ENCODE results near the gene ALG9. TPM values are rescaled to one million over a fixed set of nuclear protein-coding genes. Genes with fewer than 3 reads are reported as not detected.

ALG9 gene
- total RNA-seq, 1 experiment from 2014 or later: 28.8 TPM

DNA sequence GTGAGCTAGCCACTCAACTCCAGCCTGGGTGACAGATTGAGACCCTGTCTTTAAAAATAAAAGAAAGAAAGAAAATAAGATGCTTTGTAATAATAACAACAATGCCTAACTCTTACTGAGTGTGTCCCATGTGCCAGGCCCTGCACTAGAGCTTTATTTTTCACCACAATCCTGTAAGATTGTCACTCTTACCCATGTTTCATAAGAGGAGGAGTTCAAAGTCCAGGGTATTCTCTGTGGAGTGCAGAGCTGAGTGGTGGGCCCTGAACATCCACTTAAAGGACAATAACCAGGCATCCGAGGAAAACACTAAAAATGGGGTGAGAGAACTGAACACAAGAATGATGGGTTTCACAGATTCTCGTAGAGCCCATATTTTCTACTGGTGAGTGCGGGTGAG, 46.4 kb upstream of the ALG9 start:
- Mint-ChIP-seq H3K9me3 (ENCODE audit: unreplicated experiment) (no peaks in the 10 kb centered on the region), H3K4me3 (ENCODE audit: unreplicated experiment) (no peak overlapping the region), H3K4me1 (ENCODE audit: insufficient read depth, unreplicated experiment) (peaks cover 12% of the 10 kb centered on the region), H3K36me3 (ENCODE audit: insufficient read depth, unreplicated experiment) (peaks cover 4% of the 10 kb centered on the region), H3K27ac (ENCODE audit: low read depth, unreplicated experiment) (no peak overlapping the region), H3K27me3 (ENCODE audit: insufficient read depth, unreplicated experiment) (no peaks in the 10 kb centered on the region)
- DNase-seq (ENCODE audit: unreplicated experiment): no peak
- ChIA-PET POLR2A (interaction anchor here (0.6 to 2.1 kb wide), 5 partner anchors 9 to 60 kb away, joined by 3 to 17 read pairs (median 7); partner anchors contain the start of genes ALG9 and CFAP68), CTCF (no interaction called here)
- no TSS peak for BruUV-seq (replicated peaks)
- intact Hi-C loops (cut with micrococcal nuclease): loop anchor here (2.0 kb wide), 1 partner anchor 39 kb away; the partner anchor contains the start of genes CFAP68 and FDXACB1
- TF ChIP-seq, protein P1, sequence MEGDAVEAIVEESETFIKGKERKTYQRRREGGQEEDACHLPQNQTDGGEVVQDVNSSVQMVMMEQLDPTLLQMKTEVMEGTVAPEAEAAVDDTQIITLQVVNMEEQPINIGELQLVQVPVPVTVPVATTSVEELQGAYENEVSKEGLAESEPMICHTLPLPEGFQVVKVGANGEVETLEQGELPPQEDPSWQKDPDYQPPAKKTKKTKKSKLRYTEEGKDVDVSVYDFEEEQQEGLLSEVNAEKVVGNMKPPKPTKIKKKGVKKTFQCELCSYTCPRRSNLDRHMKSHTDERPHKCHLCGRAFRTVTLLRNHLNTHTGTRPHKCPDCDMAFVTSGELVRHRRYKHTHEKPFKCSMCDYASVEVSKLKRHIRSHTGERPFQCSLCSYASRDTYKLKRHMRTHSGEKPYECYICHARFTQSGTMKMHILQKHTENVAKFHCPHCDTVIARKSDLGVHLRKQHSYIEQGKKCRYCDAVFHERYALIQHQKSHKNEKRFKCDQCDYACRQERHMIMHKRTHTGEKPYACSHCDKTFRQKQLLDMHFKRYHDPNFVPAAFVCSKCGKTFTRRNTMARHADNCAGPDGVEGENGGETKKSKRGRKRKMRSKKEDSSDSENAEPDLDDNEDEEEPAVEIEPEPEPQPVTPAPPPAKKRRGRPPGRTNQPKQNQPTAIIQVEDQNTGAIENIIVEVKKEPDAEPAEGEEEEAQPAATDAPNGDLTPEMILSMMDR (IDR thresholded peaks at IDR 0.05; ENCODE audit: unreplicated experiment): no peak

DNA sequence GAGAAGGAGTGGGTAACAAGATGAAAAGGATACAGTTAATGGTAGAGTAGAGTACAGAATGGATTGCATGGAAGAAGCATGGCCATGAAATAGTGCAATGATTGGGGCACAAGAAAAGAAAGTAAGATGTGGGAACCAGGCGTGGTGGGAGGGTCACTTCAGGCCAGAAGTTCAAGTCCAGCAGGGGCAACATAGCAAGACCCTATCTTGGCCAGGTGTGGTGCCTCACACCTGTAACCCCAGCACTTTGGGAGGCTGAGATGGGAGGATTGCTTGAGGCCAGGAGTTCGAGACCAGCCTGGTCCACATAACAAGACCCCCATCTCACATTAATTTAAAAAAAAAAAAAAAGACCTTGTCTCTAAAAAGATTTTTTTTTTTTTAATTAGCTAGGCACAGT, 45.9 kb upstream of the ALG9 start:
- CTCF ChIA-PET: no interaction called here
- Mint-ChIP-seq H3K9me3 (ENCODE audit: unreplicated experiment) (no peaks in the 10 kb centered on the region), H3K4me3 (ENCODE audit: unreplicated experiment) (no peak overlapping the region), H3K27ac (ENCODE audit: low read depth, unreplicated experiment) (no peak overlapping the region), H3K36me3 (ENCODE audit: insufficient read depth, unreplicated experiment) (peaks cover 4% of the 10 kb centered on the region), H3K27me3 (ENCODE audit: insufficient read depth, unreplicated experiment) (no peaks in the 10 kb centered on the region), H3K4me1 (ENCODE audit: insufficient read depth, unreplicated experiment) (peaks cover 11% of the 10 kb centered on the region)
- BruUV-seq (replicated peaks): no TSS peak
- intact Hi-C loops (cut with micrococcal nuclease): no loop called here
- TF ChIP-seq, protein P1 (IDR thresholded peaks at IDR 0.05; ENCODE audit: unreplicated experiment): no peak
- POLR2A ChIA-PET: interaction anchor here (0.6 to 2.1 kb wide), 3 partner anchors 9 to 46 kb away, joined by 3 to 17 read pairs (median 3); partner anchors contain the start of gene ALG9
- no peak for DNase-seq (ENCODE audit: unreplicated experiment)

DNA sequence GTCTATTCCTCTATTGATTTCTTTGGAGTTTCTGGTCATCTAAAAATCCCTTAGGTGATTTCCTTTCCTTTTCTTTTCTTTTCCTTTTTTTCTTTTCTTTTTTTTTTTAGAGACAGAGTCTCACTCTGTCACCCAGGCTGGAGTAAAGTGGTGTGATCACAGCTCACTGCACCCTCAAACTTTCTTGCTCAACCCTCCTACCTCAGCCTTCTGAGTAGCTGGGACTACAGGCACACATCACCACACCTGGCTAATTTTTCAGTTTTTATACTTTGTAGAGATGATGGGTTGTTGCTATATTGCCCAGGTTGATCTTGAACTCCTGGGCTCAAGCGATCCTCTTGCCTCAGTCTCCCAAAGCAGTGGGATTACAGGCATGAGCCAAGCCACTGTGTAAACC, 45.4 kb upstream of the ALG9 start:
- ChIA-PET POLR2A (interaction anchor here (1.1 kb wide), 1 partner anchor 45 kb away, joined by 3 read pairs; the partner anchor contains the start of gene ALG9), CTCF (no interaction called here)
- H3K27me3 Mint-ChIP-seq (ENCODE audit: insufficient read depth, unreplicated experiment): no peaks in the 10 kb centered on the region
- no peak overlapping the region for H3K4me3 Mint-ChIP-seq (ENCODE audit: unreplicated experiment)
- no TSS peak for BruUV-seq (replicated peaks)
- H3K36me3 Mint-ChIP-seq (ENCODE audit: insufficient read depth, unreplicated experiment): peaks cover 4% of the 10 kb centered on the region
- no peaks in the 10 kb centered on the region for H3K9me3 Mint-ChIP-seq (ENCODE audit: unreplicated experiment)
- peaks cover 17% of the 10 kb centered on the region for H3K4me1 Mint-ChIP-seq (ENCODE audit: insufficient read depth, unreplicated experiment)
- TF ChIP-seq, protein P1 (IDR thresholded peaks at IDR 0.05; ENCODE audit: unreplicated experiment): no peak
- no peak overlapping the region for H3K27ac Mint-ChIP-seq (ENCODE audit: low read depth, unreplicated experiment)
- intact Hi-C loops (cut with micrococcal nuclease): no loop called here
- DNase-seq (ENCODE audit: unreplicated experiment): no peak

DNA sequence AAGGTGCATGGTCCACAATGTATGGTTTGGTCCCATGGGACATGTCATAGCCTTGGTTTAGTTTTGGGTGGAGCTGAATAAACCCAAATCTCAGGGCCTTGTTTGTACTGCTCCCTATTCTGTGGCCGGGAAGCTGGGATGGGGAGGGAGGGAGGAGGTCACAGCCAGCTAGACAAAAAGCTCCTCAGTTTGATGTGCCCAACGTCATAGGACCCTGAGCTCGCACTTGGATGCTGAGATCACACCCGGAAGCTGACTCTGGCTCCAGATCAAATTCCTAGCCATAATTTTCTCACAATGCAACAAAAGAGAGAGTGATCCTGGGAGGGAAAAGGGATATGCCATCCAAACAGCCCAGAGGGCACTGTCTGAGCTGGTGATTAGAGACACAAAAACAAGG, 42.6 kb upstream of the ALG9 start:
- TF ChIP-seq, protein P1 (IDR thresholded peaks at IDR 0.05; ENCODE audit: unreplicated experiment): no peak
- DNase-seq (ENCODE audit: unreplicated experiment): no peak
- H3K4me1 Mint-ChIP-seq (ENCODE audit: insufficient read depth, unreplicated experiment): peaks cover 29% of the 10 kb centered on the region
- H3K36me3 Mint-ChIP-seq (ENCODE audit: insufficient read depth, unreplicated experiment): peaks cover 3% of the 10 kb centered on the region
- CTCF ChIA-PET: interaction anchor here (1.2 to 1.9 kb wide), 2 partner anchors 37 to 68 kb away, joined by 3 to 9 read pairs; no protein-coding TSS in a partner anchor
- no TSS peak for BruUV-seq (replicated peaks)
- H3K9me3 Mint-ChIP-seq (ENCODE audit: unreplicated experiment): no peaks in the 10 kb centered on the region
- no peaks in the 10 kb centered on the region for H3K27me3 Mint-ChIP-seq (ENCODE audit: insufficient read depth, unreplicated experiment)
- no peak overlapping the region for H3K27ac Mint-ChIP-seq (ENCODE audit: low read depth, unreplicated experiment)
- intact Hi-C loops (cut with micrococcal nuclease): no loop called here
- POLR2A ChIA-PET: interaction anchor here (0.6 to 4.6 kb wide), 3 partner anchors 13 to 34 kb away, joined by 4 to 41 read pairs (median 12); partner anchors contain the start of genes CFAP68 and FDXACB1
- no peak overlapping the region for H3K4me3 Mint-ChIP-seq (ENCODE audit: unreplicated experiment)
